Gastroesophageal sphincter (tissue), 3 donors: ENCODE measurements around the gene MTMR11.

Experiments
- POLR2A ChIP-seq, 2 donors: fragments of 450-650 bp; IDR thresholded peaks; one replicate each; pipeline ENCODE4 v1.6.1; 2017; ENCODE audit warnings: antibody characterized with exemption in 2 of 2, mild to moderate bottlenecking in 2 of 2, moderate library complexity in 1 of 2
- TF ChIP-seq, protein P1 (sequence below), 4 experiments: fragments of 200-600 bp in 2 of 4; fragments of 450-650 bp in 2 of 4; sonication (generic) in 1 of 4; IDR thresholded peaks; one replicate each; pipeline ENCODE4 v1.5.1; 2017 to 2019; ENCODE audit warnings: antibody characterized with exemption in 4 of 4, mild to moderate bottlenecking in 2 of 4, moderate library complexity in 2 of 4

DNA sequence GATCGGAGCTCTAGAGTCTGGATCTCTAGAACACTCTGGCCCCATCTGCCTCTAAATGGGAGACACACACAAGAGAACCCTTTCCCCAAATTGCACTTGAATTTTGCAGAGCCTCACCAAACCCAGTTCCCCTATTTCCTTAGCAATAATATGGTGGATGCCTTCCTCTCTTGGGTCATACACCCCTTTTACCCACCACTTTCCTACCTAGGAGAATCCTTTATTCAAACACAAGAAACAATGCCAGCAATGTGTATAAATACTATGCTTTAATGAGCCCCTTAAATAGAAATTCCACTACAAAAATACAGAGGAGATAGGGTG, 8.3 kb downstream of the MTMR11 start:
- TF ChIP-seq, protein P1, sequence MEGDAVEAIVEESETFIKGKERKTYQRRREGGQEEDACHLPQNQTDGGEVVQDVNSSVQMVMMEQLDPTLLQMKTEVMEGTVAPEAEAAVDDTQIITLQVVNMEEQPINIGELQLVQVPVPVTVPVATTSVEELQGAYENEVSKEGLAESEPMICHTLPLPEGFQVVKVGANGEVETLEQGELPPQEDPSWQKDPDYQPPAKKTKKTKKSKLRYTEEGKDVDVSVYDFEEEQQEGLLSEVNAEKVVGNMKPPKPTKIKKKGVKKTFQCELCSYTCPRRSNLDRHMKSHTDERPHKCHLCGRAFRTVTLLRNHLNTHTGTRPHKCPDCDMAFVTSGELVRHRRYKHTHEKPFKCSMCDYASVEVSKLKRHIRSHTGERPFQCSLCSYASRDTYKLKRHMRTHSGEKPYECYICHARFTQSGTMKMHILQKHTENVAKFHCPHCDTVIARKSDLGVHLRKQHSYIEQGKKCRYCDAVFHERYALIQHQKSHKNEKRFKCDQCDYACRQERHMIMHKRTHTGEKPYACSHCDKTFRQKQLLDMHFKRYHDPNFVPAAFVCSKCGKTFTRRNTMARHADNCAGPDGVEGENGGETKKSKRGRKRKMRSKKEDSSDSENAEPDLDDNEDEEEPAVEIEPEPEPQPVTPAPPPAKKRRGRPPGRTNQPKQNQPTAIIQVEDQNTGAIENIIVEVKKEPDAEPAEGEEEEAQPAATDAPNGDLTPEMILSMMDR (IDR thresholded peaks at IDR 0.05), result no peak
- TF ChIP-seq POLR2A (IDR thresholded peaks at IDR 0.05), result no peak
